HG02678 (cell line): ENCODE results near the gene KCND3.
"Not testable (repeated sequence)": the region's sequence is repeated elsewhere in the genome, so short reads cannot be mapped to it uniquely, and the experiment has no call there.

ENCODE experiments used
- ATAC-seq: cut with Tn5 transposase; IDR thresholded peaks from one replicate; pipeline ENCODE4 v1.9.1; 2021; ENCODE audit warnings: mild to moderate bottlenecking, moderate library complexity; ENCODE audit not compliant: unreplicated experiment

The KCND3 gene

GRCh38 chr1:111749628-111750027, 239.8 kb downstream of the KCND3 start:
- no peak for ATAC-seq

GRCh38 chr1:111747947-111748346, 241.5 kb downstream of the KCND3 start:
- no peak for ATAC-seq

- no peak for ATAC-seq
These were observed 242.2 kb downstream of the KCND3 start for GRCh38 chr1:111747282-111747734.

- no peak for ATAC-seq
These were observed 242.9 kb downstream of the KCND3 start for GRCh38 chr1:111746614-111746999.

GRCh38 chr1:111745675-111746613, 243.5 kb downstream of the KCND3 start:
- no peak for ATAC-seq

GRCh38 chr1:111743679-111744101, 245.8 kb downstream of the KCND3 start:
- no peak for ATAC-seq

GRCh38 chr1:111742938-111743549, 246.4 kb downstream of the KCND3 start:
- ATAC-seq: no peak

- not testable (repeated sequence) for ATAC-seq
These were observed 247.2 kb downstream of the KCND3 start for GRCh38 chr1:111742292-111742691.

GRCh38 chr1:111739925-111740765, 249.3 kb downstream of the KCND3 start:
- no peak for ATAC-seq

GRCh38 chr1:111739194-111739924, 250.1 kb downstream of the KCND3 start, which contains the start of gene INKA2:
Gene INKA2 (minus strand): TSS chr1:111739395. CDS start chr1:111739242, 153 bp downstream.
- peak; percentile 86 for ATAC-seq

GRCh38 chr1:111738436-111739193, 250.9 kb downstream of the KCND3 start:
- ATAC-seq: peak; percentile 47

- no peak for ATAC-seq
These were observed 251.4 kb downstream of the KCND3 start for GRCh38 chr1:111738133-111738435.

- no peak for ATAC-seq
These were observed 252.0 kb downstream of the KCND3 start for GRCh38 chr1:111737216-111738132.

- ATAC-seq: no peak
These were observed 252.8 kb downstream of the KCND3 start for GRCh38 chr1:111736548-111737215.

GRCh38 chr1:111735858-111736544, 253.5 kb downstream of the KCND3 start:
- no peak for ATAC-seq

GRCh38 chr1:111735321-111735720, 254.1 kb downstream of the KCND3 start:
- no peak for ATAC-seq

GRCh38 chr1:111734856-111735255, 254.6 kb downstream of the KCND3 start:
- ATAC-seq: no peak

- no peak for ATAC-seq
These were observed 255.0 kb downstream of the KCND3 start for GRCh38 chr1:111734426-111734825.
